Neuronal stem cell (in vitro differentiated cells): ENCODE measurements around the gene ZDHHC15.
"Not testable (repeated sequence)": the region's sequence is repeated elsewhere in the genome, so short reads cannot be mapped to it uniquely, and the experiment has no call there.

Experiments used
- DNase-seq: peaks from one replicate; pipeline ENCODE4 v3.0.0-alpha.2; 2013; ENCODE audit warnings: low spot score
- H2AFZ ChIP-seq: one replicate; pipeline ENCODE4 v1.6.1; 2013; ENCODE audit warnings: mild to moderate bottlenecking, low read length, inconsistent platforms
- H2AK5ac ChIP-seq: 2 replicates; pipeline ENCODE4 v1.6.1; 2013; ENCODE audit warnings: low read depth, mild to moderate bottlenecking, inconsistent platforms, low read length, moderate library complexity, mixed read lengths
- H2BK120ac ChIP-seq: 2 replicates; pipeline ENCODE4 v1.6.1; 2013; ENCODE audit warnings: low read depth, mild to moderate bottlenecking, inconsistent platforms, low read length, moderate library complexity, mixed read lengths
- H2BK12ac ChIP-seq: one replicate; pipeline ENCODE4 v1.6.1; 2013; ENCODE audit warnings: low read length, inconsistent platforms
- H2BK15ac ChIP-seq: 2 replicates; pipeline ENCODE4 v1.6.1; 2013; ENCODE audit warnings: mild to moderate bottlenecking, low read length, inconsistent platforms, mixed read lengths
- H2BK5ac ChIP-seq: one replicate; pipeline ENCODE4 v1.6.1; 2013; ENCODE audit warnings: inconsistent platforms, mild to moderate bottlenecking, low read length, moderate library complexity
- H3K14ac ChIP-seq: one replicate; pipeline ENCODE4 v1.6.1; 2013; ENCODE audit warnings: low read length, inconsistent platforms
- H3K18ac ChIP-seq: 2 replicates; pipeline ENCODE4 v1.6.1; 2013; ENCODE audit warnings: low read length, inconsistent platforms
- H3K23ac ChIP-seq: 2 replicates; pipeline ENCODE4 v1.6.1; 2013; ENCODE audit warnings: low read depth, mild to moderate bottlenecking, mixed read lengths, low read length, inconsistent platforms; ENCODE audit not compliant: poor library complexity
- H3K27ac ChIP-seq: replicated peaks from 3 replicates; pipeline ENCODE4 v1.5.1; 2013; ENCODE audit warnings: low read length, inconsistent platforms
- H3K27me3 ChIP-seq, 3 experiments: 2 replicates each; pipeline ENCODE4 v1.6.1; 2013; ENCODE audit warnings: low read length in 3 of 3, mild to moderate bottlenecking in 2 of 3, inconsistent platforms in 1 of 3, low read depth in 1 of 3, mixed read lengths in 1 of 3, moderate library complexity in 1 of 3; ENCODE audit not compliant: control insufficient read depth in 3 of 3, insufficient read depth in 3 of 3
- H3K36me3 ChIP-seq, 2 donors: replicated peaks in 1 of 2; 2 replicates each; pipeline ENCODE4 v1.6.1; 2013; ENCODE audit warnings: low read length in 2 of 2; ENCODE audit not compliant: control insufficient read depth in 2 of 2, insufficient read depth in 2 of 2
- H3K4ac ChIP-seq: 2 replicates; pipeline ENCODE4 v1.6.1; 2013; ENCODE audit warnings: inconsistent platforms, mild to moderate bottlenecking, low read length, moderate library complexity
- H3K4me1 ChIP-seq, 2 donors: 1 replicate in 1 of 2; 2 replicates in 1 of 2; pipeline ENCODE4 v1.6.1; 2013; ENCODE audit warnings: low read length in 2 of 2, low read depth in 1 of 2; ENCODE audit not compliant: control insufficient read depth in 2 of 2, insufficient read depth in 1 of 2
- H3K4me2 ChIP-seq: one replicate; pipeline ENCODE4 v1.6.1; 2013; ENCODE audit warnings: mild to moderate bottlenecking, low read length, inconsistent platforms; ENCODE audit not compliant: insufficient read depth, poor library complexity, severe bottlenecking
- H3K4me3 ChIP-seq, 2 donors: 2 replicates each; pipeline ENCODE4 v1.5.1; 2013; ENCODE audit warnings: low read length in 2 of 2, mild to moderate bottlenecking in 2 of 2, inconsistent platforms in 1 of 2, moderate library complexity in 1 of 2
- H3K79me1 ChIP-seq: one replicate; pipeline ENCODE4 v1.6.1; 2013; ENCODE audit warnings: low read depth, mild to moderate bottlenecking, inconsistent platforms, low read length, moderate library complexity
- H3K9ac ChIP-seq: one replicate; pipeline ENCODE4 v1.6.1; 2013; ENCODE audit warnings: mild to moderate bottlenecking, low read depth, low read length, inconsistent platforms; ENCODE audit not compliant: poor library complexity
- H3K9me3 ChIP-seq, 2 donors: replicated peaks in 1 of 2; 2 replicates each; pipeline versions ENCODE3 to v1.6.1; 2013; ENCODE audit warnings: low read length in 2 of 2, mild to moderate bottlenecking in 2 of 2, inconsistent platforms in 1 of 2, low read depth in 1 of 2, mixed read lengths in 1 of 2, moderate library complexity in 1 of 2; ENCODE audit not compliant: control insufficient read depth in 2 of 2, insufficient read depth in 1 of 2
- H4K8ac ChIP-seq: one replicate; pipeline ENCODE4 v1.6.1; 2013; ENCODE audit warnings: low read depth, mild to moderate bottlenecking, inconsistent platforms, low read length, moderate library complexity
- H4K91ac ChIP-seq: one replicate; pipeline ENCODE4 v1.6.1; 2013; ENCODE audit warnings: low read length, low read depth, mild to moderate bottlenecking, inconsistent platforms; ENCODE audit not compliant: poor library complexity
- WGBS, 2 donors: extraction: QIAGEN DNeasy Blood & Tissue Kit; methylation state at CpG; one replicate each; pipeline ENCODE4 v1.1.7; 2013; ENCODE audit warnings: missing lambda C conversion rate in 2 of 2, mixed read lengths in 1 of 2; ENCODE audit not compliant: insufficient read length in 2 of 2, insufficient replicate concordance in 1 of 2; ENCODE audit errors: extremely low coverage in 2 of 2; 5-methylcytosine and 5-hydroxymethylcytosine counted together

The ZDHHC15 gene

GRCh38 chrX:75546724-75547511 lies 24.1 kb upstream of the ZDHHC15 start:
- H3K9ac ChIP-seq: no peak overlapping the region
- no peak overlapping the region for H3K4me3 ChIP-seq
- H3K36me3 ChIP-seq: no peaks in the 10 kb centered on the region
- no peaks in the 10 kb centered on the region for H3K27me3 ChIP-seq
- H3K79me1 ChIP-seq: no peaks in the 10 kb centered on the region
- H3K4ac ChIP-seq: no peak overlapping the region
- no peak for DNase-seq
- H2BK12ac ChIP-seq: no peak overlapping the region
- no peaks in the 10 kb centered on the region for H3K9me3 ChIP-seq
- no peak overlapping the region for H3K14ac ChIP-seq
- H4K8ac ChIP-seq: no peak overlapping the region
- H3K23ac ChIP-seq: no peak overlapping the region
- no peak overlapping the region for H2BK5ac ChIP-seq
- H3K4me2 ChIP-seq: no peak overlapping the region
- H2BK15ac ChIP-seq: no peak overlapping the region
- WGBS, 2 donors: no CpG with 5 or more reads among the region's 2 CpGs
- H3K18ac ChIP-seq: no peak overlapping the region
- no peak overlapping the region for H4K91ac ChIP-seq
- H3K27ac ChIP-seq: no peak overlapping the region
- no peaks in the 10 kb centered on the region for H3K4me1 ChIP-seq
- no peak overlapping the region for H2AFZ ChIP-seq
- H2AK5ac ChIP-seq: no peak overlapping the region
- no peak overlapping the region for H2BK120ac ChIP-seq

- no peak overlapping the region for H3K27ac ChIP-seq
- no peak for DNase-seq
- no peak overlapping the region for H3K23ac ChIP-seq
- no peak overlapping the region for H2BK120ac ChIP-seq
- no peaks in the 10 kb centered on the region for H3K79me1 ChIP-seq
- no peak overlapping the region for H2BK5ac ChIP-seq
- no CpG with 5 or more reads among the region's 2 CpGs for WGBS, 2 donors
- H2BK15ac ChIP-seq: no peak overlapping the region
- no peak overlapping the region for H3K4ac ChIP-seq
- no peaks in the 10 kb centered on the region for H3K4me1 ChIP-seq
- H3K9me3 ChIP-seq: no peaks in the 10 kb centered on the region
- no peak overlapping the region for H4K8ac ChIP-seq
- no peak overlapping the region for H2AK5ac ChIP-seq
- H3K36me3 ChIP-seq: no peaks in the 10 kb centered on the region
- no peak overlapping the region for H2BK12ac ChIP-seq
- H3K4me3 ChIP-seq: no peak overlapping the region
- no peaks in the 10 kb centered on the region for H3K27me3 ChIP-seq
- no peak overlapping the region for H3K14ac ChIP-seq
- no peak overlapping the region for H4K91ac ChIP-seq
- no peak overlapping the region for H2AFZ ChIP-seq
- no peak overlapping the region for H3K4me2 ChIP-seq
- H3K18ac ChIP-seq: no peak overlapping the region
- H3K9ac ChIP-seq: no peak overlapping the region
Measured at GRCh38 chrX:75544786-75545185, 21.9 kb upstream of the ZDHHC15 start.

- DNase-seq: no peak
- WGBS, 2 donors: no CpG with 5 or more reads among the region's 1 CpG
- Histone ChIP-seq H3K23ac (no peak overlapping the region), H3K36me3 (no peaks in the 10 kb centered on the region), H2BK5ac (no peak overlapping the region), H2BK12ac (no peak overlapping the region), H3K18ac (no peak overlapping the region), H3K4ac (no peak overlapping the region), H3K79me1 (no peaks in the 10 kb centered on the region), H3K4me3 (no peak overlapping the region), H4K8ac (no peak overlapping the region), H3K27ac (no peak overlapping the region), H3K4me1 (no peaks in the 10 kb centered on the region), H2AFZ (no peak overlapping the region), H3K9ac (no peak overlapping the region), H3K9me3 (peaks cover 0 to 5% of the 10 kb centered on the region in 2 donors), H3K14ac (no peak overlapping the region), H2BK15ac (no peak overlapping the region), H3K27me3 (no peaks in the 10 kb centered on the region), H2BK120ac (no peak overlapping the region), H2AK5ac (no peak overlapping the region), H3K4me2 (no peak overlapping the region), H4K91ac (no peak overlapping the region)
Measured at GRCh38 chrX:75483933-75484332, 38.9 kb downstream of the ZDHHC15 start.

- not testable (repeated sequence) for H3K4me3 ChIP-seq, H3K18ac ChIP-seq, H3K9me3 ChIP-seq, H3K4me1 ChIP-seq, DNase-seq, H3K23ac ChIP-seq, H3K9ac ChIP-seq, H2BK120ac ChIP-seq, H3K4ac ChIP-seq, H3K4me2 ChIP-seq, H2AFZ ChIP-seq, H3K14ac ChIP-seq, H2AK5ac ChIP-seq, H2BK12ac ChIP-seq, H3K27me3 ChIP-seq, H2BK5ac ChIP-seq, H4K91ac ChIP-seq, H3K27ac ChIP-seq, H3K36me3 ChIP-seq, H3K79me1 ChIP-seq, H2BK15ac ChIP-seq, H4K8ac ChIP-seq
Measured at GRCh38 chrX:75461780-75462179, 61.1 kb downstream of the ZDHHC15 start.
